SK-N-MC (cell line): ENCODE results near the gene DAND5.
"Not testable (repeated sequence)": the region's sequence is repeated elsewhere in the genome, so short reads cannot be mapped to it uniquely, and the experiment has no call there.

Experiments used
- DNase-seq: peaks from one replicate; pipeline ENCODE4 v3.0.0-alpha.2; 2011; ENCODE audit warnings: low read depth, low spot score
- H3K27ac ChIP-seq: fragments of 200-600 bp; sonication (generic); 2 replicates; pipeline ENCODE4 v1.5.1; 2016; ENCODE audit warnings: mixed run types
- H3K36me3 ChIP-seq: fragments of 200-600 bp; sonication (generic); 2 replicates; pipeline ENCODE4 v1.6.1; 2017; ENCODE audit warnings: antibody characterized with exemption, low read length, mixed read lengths; ENCODE audit not compliant: insufficient read depth
- H3K4me3 ChIP-seq: fragments of 200-600 bp; sonication (generic); 2 replicates; pipeline ENCODE4 v1.5.1; 2016
- H3K9ac ChIP-seq: fragments of 200-600 bp; sonication (generic); 2 replicates; pipeline ENCODE4 v1.8.0; 2017; ENCODE audit warnings: mixed run types, mixed read lengths; ENCODE audit not compliant: insufficient read length
- H3K9me3 ChIP-seq: fragments of 200-600 bp; sonication (generic); 2 replicates; pipeline ENCODE4 v1.6.1; 2017; ENCODE audit warnings: low read depth, mild to moderate bottlenecking, antibody characterized with exemption, low read length, moderate library complexity, mixed read lengths
- EZH2 ChIP-seq: fragments of 200-600 bp; sonication (generic); IDR thresholded peaks from one replicate; pipeline ENCODE4 v1.6.1; 2017; ENCODE audit warnings: antibody characterized with exemption
- FOXP2 ChIP-seq: optimal IDR thresholded peaks from 2 replicates; pipeline ENCODE3; 2011; ENCODE audit warnings: mild to moderate bottlenecking, moderate library complexity; ENCODE audit not compliant: insufficient read depth; ENCODE audit errors: extremely low read length, control extremely low read depth
- POLR2AphosphoS5 ChIP-seq: IDR thresholded peaks from 2 replicates; pipeline ENCODE4 v1.6.1; 2012; ENCODE audit warnings: mild to moderate bottlenecking, low read depth, low read length, borderline replicate concordance

The DAND5 gene

GRCh38 chr19:12974301-12975220, 5.2 kb downstream of the DAND5 start:
- DNase-seq: no peak
- Histone ChIP-seq H3K4me3 (no peak overlapping the region), H3K9me3 (no peaks in the 10 kb centered on the region), H3K9ac (no peak overlapping the region), H3K27ac (no peak overlapping the region), H3K36me3 (no peaks in the 10 kb centered on the region)
- TF ChIP-seq POLR2AphosphoS5: no peak

GRCh38 chr19:12975221-12975741, 5.9 kb downstream of the DAND5 start:
- no peaks in the 10 kb centered on the region for H3K36me3 ChIP-seq
- H3K9me3 ChIP-seq: no peaks in the 10 kb centered on the region
- TF ChIP-seq FOXP2 (no peak), EZH2 (no peak), POLR2AphosphoS5 (no peak)
- H3K9ac ChIP-seq: no peak overlapping the region
- no peak overlapping the region for H3K4me3 ChIP-seq
- DNase-seq: no peak
- no peak overlapping the region for H3K27ac ChIP-seq

GRCh38 chr19:12976109-12976508, 6.7 kb downstream of the DAND5 start:
- DNase-seq, H3K4me3 ChIP-seq, H3K9me3 ChIP-seq, H3K27ac ChIP-seq, H3K9ac ChIP-seq, H3K36me3 ChIP-seq: not testable (repeated sequence)

GRCh38 chr19:12979974-12980373, 10.6 kb downstream of the DAND5 start:
- H3K9me3 ChIP-seq: no peaks in the 10 kb centered on the region
- no peaks in the 10 kb centered on the region for H3K36me3 ChIP-seq
- no peak for DNase-seq
- no peak overlapping the region for H3K4me3 ChIP-seq
- H3K9ac ChIP-seq: no peak overlapping the region
- no peak overlapping the region for H3K27ac ChIP-seq
- TF ChIP-seq EZH2: no peak
- TF ChIP-seq FOXP2: no peak
- TF ChIP-seq POLR2AphosphoS5: no peak

GRCh38 chr19:12982648-12983047, 13.3 kb downstream of the DAND5 start:
- no peak overlapping the region for H3K27ac ChIP-seq
- no peaks in the 10 kb centered on the region for H3K36me3 ChIP-seq
- no peak for DNase-seq
- no peak overlapping the region for H3K9ac ChIP-seq
- no peak overlapping the region for H3K4me3 ChIP-seq
- TF ChIP-seq EZH2 (no peak), POLR2AphosphoS5 (no peak), FOXP2 (no peak)
- no peaks in the 10 kb centered on the region for H3K9me3 ChIP-seq

- no peak overlapping the region for H3K27ac ChIP-seq
- no peaks in the 10 kb centered on the region for H3K36me3 ChIP-seq
- H3K9ac ChIP-seq: no peak overlapping the region
- no peak for DNase-seq
- H3K9me3 ChIP-seq: no peaks in the 10 kb centered on the region
- TF ChIP-seq FOXP2 (no peak), EZH2 (no peak), POLR2AphosphoS5 (no peak)
- peak overlapping the region; percentile 75 for H3K4me3 ChIP-seq
These were observed 13.7 kb downstream of the DAND5 start for GRCh38 chr19:12983091-12983490.

GRCh38 chr19:12983542-12984142, 14.3 kb downstream of the DAND5 start:
- H3K4me3 ChIP-seq: peak overlapping the region; percentile 75
- H3K9me3 ChIP-seq: no peaks in the 10 kb centered on the region
- H3K9ac ChIP-seq: no peak overlapping the region
- TF ChIP-seq FOXP2: no peak
- no peak for TF ChIP-seq EZH2
- TF ChIP-seq POLR2AphosphoS5: no peak
- H3K36me3 ChIP-seq: no peaks in the 10 kb centered on the region
- H3K27ac ChIP-seq: no peak overlapping the region
- DNase-seq: no peak

GRCh38 chr19:12984143-12984627, 14.8 kb downstream of the DAND5 start:
- TF ChIP-seq POLR2AphosphoS5: no peak
- no peak for TF ChIP-seq EZH2
- TF ChIP-seq FOXP2: no peak
- no peak for DNase-seq
- H3K27ac ChIP-seq: no peak overlapping the region
- no peaks in the 10 kb centered on the region for H3K9me3 ChIP-seq
- H3K9ac ChIP-seq: no peak overlapping the region
- H3K36me3 ChIP-seq: no peaks in the 10 kb centered on the region
- H3K4me3 ChIP-seq: no peak overlapping the region

- no peaks in the 10 kb centered on the region for H3K36me3 ChIP-seq
- H3K4me3 ChIP-seq: no peak overlapping the region
- TF ChIP-seq POLR2AphosphoS5 (no peak), EZH2 (no peak)
- DNase-seq: no peak
- no peak overlapping the region for H3K27ac ChIP-seq
- no peaks in the 10 kb centered on the region for H3K9me3 ChIP-seq
- H3K9ac ChIP-seq: no peak overlapping the region
These were observed 15.3 kb downstream of the DAND5 start for GRCh38 chr19:12984683-12985048.
